HG02759 (cell line): ENCODE measurements around the gene ELF3.
"Not testable (repeated sequence)": the region's sequence is repeated elsewhere in the genome, so short reads cannot be mapped to it uniquely, and the experiment has no call there.

Experiments used
- ATAC-seq: cut with Tn5 transposase; IDR thresholded peaks from one replicate; pipeline ENCODE4 v1.9.1; 2021; ENCODE audit warnings: mild to moderate bottlenecking, moderate library complexity; ENCODE audit not compliant: unreplicated experiment

The ELF3 gene

DNA sequence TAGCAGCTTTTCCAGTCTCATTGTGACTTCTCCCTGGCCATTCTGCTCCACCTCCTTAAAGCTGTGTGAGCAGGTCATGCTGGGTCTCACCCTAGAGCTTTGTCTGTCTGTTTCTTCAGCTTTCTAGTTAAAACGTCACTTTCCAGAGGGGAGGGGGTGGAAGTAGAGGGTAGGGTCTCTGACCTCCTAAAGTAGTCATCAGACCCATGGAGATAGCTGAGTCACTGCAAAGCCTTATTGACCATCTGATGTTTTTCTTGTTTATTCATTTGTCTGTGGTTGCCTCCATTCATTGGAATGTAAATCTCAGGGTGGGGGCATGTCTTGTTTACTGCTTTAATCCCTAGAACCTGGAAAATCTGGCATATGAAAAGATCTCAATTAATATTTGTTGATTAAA is 52.7 kb downstream of the ELF3 start:
- ATAC-seq, result no peak

DNA sequence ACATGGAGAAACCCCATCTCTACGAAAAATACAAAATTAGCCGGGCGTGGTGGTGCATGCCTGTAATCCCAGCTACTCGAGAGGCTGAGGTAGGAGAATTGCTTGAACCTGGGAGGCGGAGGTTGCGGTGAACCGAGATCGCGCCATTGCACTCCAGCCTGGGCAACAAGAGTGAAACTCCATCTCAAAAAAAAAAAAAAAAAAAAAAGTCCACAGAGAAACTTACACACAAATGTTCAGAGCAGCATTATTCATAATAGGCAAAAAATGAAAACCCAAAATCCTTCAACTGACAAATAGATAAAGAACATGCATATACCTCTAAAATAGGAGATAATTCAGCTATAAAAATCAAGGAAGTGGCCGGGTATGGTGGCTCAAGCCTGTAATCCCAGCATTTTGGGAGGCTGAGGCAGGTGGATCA is 54.5 kb downstream of the ELF3 start:
- not testable (repeated sequence) for ATAC-seq
